ENCODE measurements around the gene DEFB108B. TPM values are rescaled to one million over a fixed set of nuclear protein-coding genes. Genes with fewer than 3 reads are reported as not detected.

The DEFB108B gene, protein sequence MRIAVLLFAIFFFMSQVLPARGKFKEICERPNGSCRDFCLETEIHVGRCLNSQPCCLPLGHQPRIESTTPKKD
- not detected for total RNA-seq

DNA sequence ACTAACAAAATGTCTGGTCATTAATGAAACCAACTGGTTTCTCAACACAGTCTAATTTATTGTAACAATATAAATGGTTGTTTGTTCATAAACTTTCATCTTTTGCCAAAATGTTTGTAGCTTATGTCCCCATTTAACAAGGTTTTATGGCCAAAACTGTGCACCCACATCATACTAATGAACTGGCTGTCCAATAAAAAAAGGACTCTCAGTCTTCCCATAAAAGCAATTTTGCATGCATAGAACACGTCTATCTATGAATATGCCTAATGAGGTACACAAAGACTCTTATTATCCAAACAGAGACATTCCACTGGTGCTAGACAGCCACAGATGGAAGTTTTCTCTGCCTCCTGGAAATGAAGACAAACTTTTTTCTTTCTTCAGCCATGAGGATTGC, at the start of gene DEFB108B:
Gene DEFB108B, plus strand, starts transcription at position 390 of the 400 bp plus-strand sequence. Its CDS starts 0 bp downstream, at position 390.

DNA sequence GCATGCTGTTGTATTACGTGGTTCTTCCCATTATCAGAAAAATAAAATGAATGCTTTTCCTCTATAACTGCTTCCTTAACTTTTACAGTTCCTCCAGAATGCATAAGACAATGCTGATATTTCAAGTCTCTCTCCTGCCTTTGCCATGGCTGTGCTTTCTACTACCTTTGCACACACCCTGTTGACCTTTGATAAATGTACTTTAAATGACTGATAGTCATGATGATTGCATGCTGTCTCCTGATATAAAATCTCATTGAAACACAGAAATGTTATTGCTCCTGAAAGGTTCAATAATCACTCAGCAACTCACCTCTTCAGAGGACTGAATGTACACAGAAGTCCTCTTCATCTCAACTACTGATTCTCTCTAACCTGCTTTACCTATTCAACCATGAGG, 45.1 kb downstream of the DEFB108B start, which contains the start of gene DEFB131B:
Gene DEFB131B, plus strand, starts transcription at position 395 of the 400 bp plus-strand sequence. Its CDS starts 0 bp downstream, at position 395.

Other genes with a start within 250 kb of the DEFB108B start
- gene DEFB131B, start 45.3 kb downstream of the DEFB108B start, total RNA-seq: not detected
- gene XNDC1N, start 95.4 kb downstream of the DEFB108B start, total RNA-seq: 10 to 100 TPM; 12.3 to 14.1 TPM
- 10 to 100 TPM; 20.9 to 22.4 TPM for gene RNF121, start 95.8 kb downstream of the DEFB108B start, total RNA-seq
- gene IL18BP, start 165.7 kb downstream of the DEFB108B start, total RNA-seq: 10 to 100 TPM; 13.3 to 16.6 TPM
- 100 to 1,000 TPM; 218 to 220 TPM for gene NUMA1, start 247.3 kb downstream of the DEFB108B start, total RNA-seq
- gene LRRC51, start 247.7 kb downstream of the DEFB108B start, total RNA-seq: 1 to 10 TPM; 6.0 TPM

Data from activated naive CD4-positive, alpha-beta T cell treated with anti-CD3 and anti-CD28 coated beads, Interleukin-2, amount 10 ng/mL, durations not matched to agents 5 hours and 36 hours (primary cell).